K562 (cell line): ENCODE measurements around the gene UNKL. TPM values are rescaled to one million over a fixed set of nuclear protein-coding genes. Genes with fewer than 3 reads are reported as not detected.

Source experiments
- ATAC-seq: fragments of 200-7000 bp; cut with Tn5 transposase; 3 replicates; pipeline ENCODE4 v1.9.1; 2020; ENCODE audit warnings: moderate library complexity
- BruUV-seq: library from RNA; stranded (reverse); fragments of 400-500 nt; replicated peaks from 2 replicates; lab custom pipeline; 2021; lab: Mats Ljungman, UMichigan
- CTCF ChIA-PET: fragments of 300-600 bp; formaldehyde crosslinking; extraction: SDS; loops from one replicate; lab custom pipeline; 2021; ENCODE audit warnings: low intra/inter-chr PET ratio; lab: Yijun Ruan, JAX
- POLR2A ChIA-PET: fragments of 300-600, 350-650 bp; sonication (Branson Sonifier 250); formaldehyde crosslinking; extraction: SDS; loops from one replicate; lab custom pipeline; 2021; ENCODE audit warnings: antibody characterized with exemption, inconsistent platforms; lab: Yijun Ruan, JAX
- DNase-seq, 4 experiments: peaks; one replicate each; pipeline versions ENCODE4 v3.0.0 to v3.0.0-alpha.2; 2011 to 2018; ENCODE audit warnings: low spot score in 3 of 4, mixed read lengths in 3 of 4; ENCODE audit errors: extremely low read depth in 1 of 4
- FAIRE-seq: peaks from 2 replicates; lab custom pipeline; 2011; peaks lifted over from hg19 to GRCh38; lab: Jason Lieb, UNC
- H2AFZ ChIP-seq: 2 replicates; pipeline ENCODE4 v1.6.0; 2011; ENCODE audit warnings: low read depth, low read length, control low read depth, inconsistent platforms
- H3K27ac ChIP-seq: fragments of 200-600 bp; 3 replicates; pipeline ENCODE4 v1.8.0; 2011; ENCODE audit warnings: low read depth, mild to moderate bottlenecking, control low read depth, inconsistent platforms, low read length, moderate library complexity, mixed read lengths; ENCODE audit errors: extremely low read depth
- H3K27me3 ChIP-seq, 2 experiments: fragments of 300-600 bp in 1 of 2; 2 replicates in 1 of 2; 3 replicates in 1 of 2; pipeline versions ENCODE4 v1.6.0 to v1.8.0; 2011; ENCODE audit warnings: inconsistent platforms in 2 of 2, low read length in 2 of 2, mild to moderate bottlenecking in 1 of 2, mixed read lengths in 1 of 2, moderate library complexity in 1 of 2; ENCODE audit not compliant: control insufficient read depth in 2 of 2, insufficient read depth in 2 of 2
- H3K36me3 ChIP-seq: fragments of 300-600 bp; 3 replicates; pipeline ENCODE4 v1.8.0; 2011; ENCODE audit warnings: mild to moderate bottlenecking, low read length, inconsistent platforms; ENCODE audit not compliant: control insufficient read depth, insufficient read depth
- H3K4me1 ChIP-seq, 2 experiments: fragments of 200-600 bp in 1 of 2; replicated peaks in 1 of 2; 2 replicates in 1 of 2; 3 replicates in 1 of 2; pipeline versions ENCODE4 v1.5.1 to v1.8.0; 2011; ENCODE audit warnings: inconsistent platforms in 2 of 2, low read length in 2 of 2, mild to moderate bottlenecking in 1 of 2, mixed read lengths in 1 of 2, moderate library complexity in 1 of 2; ENCODE audit not compliant: control insufficient read depth in 2 of 2, insufficient read depth in 2 of 2
- H3K4me2 ChIP-seq: 2 replicates; pipeline ENCODE4 v1.6.1; 2011; ENCODE audit warnings: low read length, control low read depth, inconsistent platforms, mixed read lengths; ENCODE audit not compliant: insufficient read depth
- H3K4me3 ChIP-seq: fragments of 200-600 bp; sonication (generic), shearing (Covaris generic); 2 replicates; pipeline ENCODE4 v1.5.1; 2016; ENCODE audit warnings: control low read depth, inconsistent platforms
- H3K79me2 ChIP-seq: fragments of 200-600 bp; 3 replicates; pipeline ENCODE4 v1.8.0; 2011; ENCODE audit warnings: low read length, inconsistent platforms; ENCODE audit not compliant: control insufficient read depth, insufficient read depth
- H3K9ac ChIP-seq, 2 experiments: 2 replicates each; pipeline versions ENCODE4 v1.6.0 to v1.6.1; 2011; ENCODE audit warnings: low read depth in 2 of 2, low read length in 2 of 2, control low read depth in 1 of 2, inconsistent platforms in 1 of 2, mild to moderate bottlenecking in 1 of 2, mixed read lengths in 1 of 2; ENCODE audit not compliant: insufficient read depth in 1 of 2
- H3K9me1 ChIP-seq: one replicate; pipeline ENCODE4 v1.6.0; 2011; ENCODE audit warnings: inconsistent platforms, mild to moderate bottlenecking, low read length, moderate library complexity; ENCODE audit not compliant: control insufficient read depth, insufficient read depth
- H3K9me3 ChIP-seq: replicated peaks from 2 replicates; pipeline ENCODE4 v1.5.1; 2011; ENCODE audit warnings: low read depth, low read length, inconsistent platforms; ENCODE audit not compliant: control insufficient read depth, insufficient read depth
- H4K20me1 ChIP-seq: replicated peaks from 2 replicates; pipeline ENCODE4 v1.6.1; 2011; ENCODE audit warnings: low read length, inconsistent platforms, mixed read lengths; ENCODE audit not compliant: control insufficient read depth, insufficient read depth
- BCOR ChIP-seq: fragments of 450-650 bp; IDR thresholded peaks from 2 replicates; pipeline ENCODE4 v1.6.1; 2016
- FOS ChIP-seq: IDR thresholded peaks from 3 replicates; pipeline ENCODE4 v1.6.1; 2011; ENCODE audit not compliant: insufficient read length; ENCODE audit errors: extremely low read depth
- HDAC1 ChIP-seq, 2 experiments: fragments of 450-650 bp; IDR thresholded peaks; 2 replicates each; pipeline ENCODE4 v1.6.1; 2016 to 2017; ENCODE audit warnings: inconsistent platforms in 1 of 2, mild to moderate bottlenecking in 1 of 2, moderate library complexity in 1 of 2
- HOXB6 ChIP-seq: fragments of 250-450 bp; sonication (Bioruptor Pico); IDR thresholded peaks from 2 replicates; pipeline ENCODE4 v1.5.1; 2022; ENCODE audit warnings: mild to moderate bottlenecking, borderline replicate concordance
- JUND ChIP-seq, 2 experiments: IDR thresholded peaks; 2 replicates in 1 of 2; 3 replicates in 1 of 2; pipeline ENCODE4 v1.6.1; 2011; ENCODE audit warnings: borderline replicate concordance in 2 of 2, low read depth in 2 of 2, low read length in 2 of 2, improper control_type of control experiment in 1 of 2, missing biosample characterization in 1 of 2, missing genetic modification characterization in 1 of 2, missing genetic modification reagents in 1 of 2
- MXD1 ChIP-seq: fragments of 250-450 bp; sonication (Bioruptor Pico); IDR thresholded peaks from 2 replicates; pipeline ENCODE4 v1.8.0; 2021; ENCODE audit warnings: borderline replicate concordance, mild to moderate bottlenecking, moderate library complexity; ENCODE audit not compliant: poor library complexity, severe bottlenecking
- NKRF ChIP-seq: fragments of 450-650 bp; IDR thresholded peaks from 2 replicates; pipeline ENCODE4 v1.6.1; 2016; ENCODE audit warnings: borderline replicate concordance
- PHF21A ChIP-seq: fragments of 450-650 bp; IDR thresholded peaks from 2 replicates; pipeline ENCODE4 v1.6.1; 2017; ENCODE audit warnings: low read depth, borderline replicate concordance
- SAP30 ChIP-seq: fragments of 200-600 bp; sonication (generic); IDR thresholded peaks from 2 replicates; pipeline ENCODE4 v1.6.1; 2012; ENCODE audit warnings: borderline replicate concordance, low read depth, mild to moderate bottlenecking, moderate library complexity, low read length, control low read depth, inconsistent platforms; ENCODE audit not compliant: insufficient read depth, poor library complexity, severe bottlenecking
- SUPT5H ChIP-seq: fragments of 450-650 bp; IDR thresholded peaks from 2 replicates; pipeline ENCODE4 v1.6.1; 2016
- TARDBP ChIP-seq: fragments of 450-650 bp; IDR thresholded peaks from 2 replicates; pipeline ENCODE4 v1.6.1; 2016
- USF2 ChIP-seq: sonication (generic); formaldehyde crosslinking; IDR thresholded peaks from 2 replicates; pipeline ENCODE4 v1.5.0; 2020; ENCODE audit warnings: missing genetic modification reagents
- ZNF263 ChIP-seq: sonication (generic); formaldehyde crosslinking; IDR thresholded peaks from 2 replicates; pipeline ENCODE4 v1.8.0; 2022; ENCODE audit warnings: mild to moderate bottlenecking, missing genetic modification reagents, borderline replicate concordance
- ZNF316 ChIP-seq: fragments of 450-650 bp; IDR thresholded peaks from 2 replicates; pipeline ENCODE4 v1.6.1; 2016
- ZNF324 ChIP-seq: fragments of 250-450 bp; sonication (Bioruptor Pico); IDR thresholded peaks from 2 replicates; pipeline ENCODE4 v1.4.0; 2020; ENCODE audit warnings: mild to moderate bottlenecking
- ZNF655 ChIP-seq: fragments of 250-450 bp; sonication (Bioruptor Pico); IDR thresholded peaks from 2 replicates; pipeline ENCODE4 v1.5.0; 2021
- ZSCAN29 ChIP-seq: fragments of 450-650 bp; IDR thresholded peaks from 2 replicates; pipeline ENCODE4 v1.6.1; 2017
- WGBS: fragments of 100-300 bp; shearing (Covaris generic); methylation state at CpG from one replicate; pipeline ENCODE4 v1.1.6; 2016; ENCODE audit warnings: low coverage, mixed read lengths; ENCODE audit not compliant: insufficient coverage; ENCODE audit errors: missing lambda C conversion rate; 5-methylcytosine and 5-hydroxymethylcytosine counted together
- in situ Hi-C: fragments of 300-500 bp; cut with MboI; formaldehyde crosslinking; loops from 4 replicates; pipeline ENCODE4 v1.15.0; 2018; ENCODE audit warnings: inconsistent platforms, mixed read lengths
- intact Hi-C: fragments of 100-400 bp; cut with micrococcal nuclease; formaldehyde crosslinking; loops from 2 replicates; pipeline ENCODE4 v1.14.2; 2022
- polyA plus RNA-seq, 8 experiments: library from polyadenylated mRNA; depleted of rRNA in 4 of 8; stranded (reverse) in 5 of 8; unstranded in 3 of 8; fragments of >200 nt; fragmentation: Nextera tagmentation in 2 of 8; fragmentation: Illumina TruSeq in 1 of 8; extraction: Ambion mirVana in 2 of 8; extraction: Trizol in 1 of 8; gene quantifications; 2 replicates each; pipeline versions ENCODE4 v1.2.1 to v1.2.3, GENCODE V29; 2011 to 2014; ENCODE audit warnings: inconsistent platforms in 1 of 8, missing spikeins in 1 of 8
- total RNA-seq, 7 experiments: library from RNA; depleted of rRNA in 6 of 7; stranded (reverse); fragments of >200 nt in 6 of 7; fragmentation: Illumina TruSeq in 2 of 7; extraction: Trizol in 2 of 7; gene quantifications; 2 replicates each; pipeline versions ENCODE4 v1.2.1 to v1.2.3, GENCODE V29; 2011 to 2021; ENCODE audit warnings: low replicate concordance in 1 of 7

Gene UNKL
- total and polyA plus RNA-seq, 9 of the 15 experiments (the other 6 are each of a cell fraction or from before 2014, with no cell fraction given) = 0.37 to 30.2 (median 5.1) TPM

- no peak overlapping the region for H3K27ac ChIP-seq
- no peak overlapping the region for H2AFZ ChIP-seq
- in situ Hi-C loops (no loop called here), intact Hi-C loops (loop anchor here (10.0 kb wide), 1 partner anchor 48 kb away; no protein-coding TSS in a partner anchor)
- H4K20me1 ChIP-seq = peaks cover 14% of the 10 kb centered on the region
- CTCF ChIA-PET = no interaction called here
- H3K27me3 ChIP-seq = no peaks in the 10 kb centered on the region
- no TSS peak for BruUV-seq
- H3K4me1 ChIP-seq = peaks cover 6 to 89% of the 10 kb centered on the region in 2 experiments
- DNase-seq (peak; percentile 98 to 100 (median 100)), ATAC-seq (peak; percentile 98), FAIRE-seq (peak; percentile 100)
- H3K4me2 ChIP-seq = peak overlapping the region; percentile 65
- POLR2A ChIA-PET = interaction anchor here (0.6 to 3.0 kb wide), 6 partner anchors 11 to 44 kb away, joined by 3 to 21 read pairs (median 3); no protein-coding TSS in a partner anchor
- H3K79me2 ChIP-seq = no peaks in the 10 kb centered on the region
- peak overlapping the region in 1 of 2 experiments; percentile 76; a peak in 2 of 4 replicates for H3K9ac ChIP-seq
- under 1% methylated on average over 34 of the region's 49 CpGs for WGBS
- H3K9me1 ChIP-seq = no peaks in the 10 kb centered on the region
- no peaks in the 10 kb centered on the region for H3K36me3 ChIP-seq
- H3K9me3 ChIP-seq = no peaks in the 10 kb centered on the region
- no peak overlapping the region for H3K4me3 ChIP-seq
- TF ChIP-seq NKRF (peak; percentile 27; the same call in 1 of the 2 replicates), PHF21A (no peak; the same call in 1 of the 2 replicates), BCOR (no peak), ZNF263 (CRISPR knock-in tag) (no peak; the same call in 1 of the 2 replicates), JUND (IDR thresholded peaks at IDR 0.05; ENCODE audit: borderline replicate concordance, low read depth, low read length) (peak; percentile 12; the same call in 1 of the 2 replicates), JUND (tag; IDR thresholded peaks at IDR 0.05; ENCODE audit: borderline replicate concordance, low read depth, low read length) (no peak), TARDBP (no peak), USF2 (no peak), ZNF324 (CRISPR knock-in tag) (no peak), ZNF316 (peak; percentile 71), MXD1 (no peak), FOS (peak; percentile 72), HOXB6 (CRISPR knock-in tag) (no peak), ZSCAN29 (no peak), SUPT5H (no peak), HDAC1 (IDR thresholded peaks at IDR 0.05) (peak in 1 of 2 experiments; percentile 61; a peak in 1 of 4 replicates), SAP30 (no peak), ZNF655 (CRISPR knock-in tag) (no peak)
Observed at GRCh38 chr16:1342526-1343427, 71.7 kb downstream of the UNKL start.
